Epidermal melanocyte (primary cell): ENCODE data around the gene PRKCI.
A peak's percentile ranks its signal among the peaks of the same experiment; 100 is the strongest.
"Not testable (repeated sequence)": the region's sequence is repeated elsewhere in the genome, so short reads cannot be mapped to it uniquely, and the experiment has no call there.

Experiments
- DNase-seq: peaks from one replicate; pipeline ENCODE4 v3.0.0; 2011; ENCODE audit warnings: low spot score; ENCODE audit not compliant: insufficient read length

PRKCI gene

DNA sequence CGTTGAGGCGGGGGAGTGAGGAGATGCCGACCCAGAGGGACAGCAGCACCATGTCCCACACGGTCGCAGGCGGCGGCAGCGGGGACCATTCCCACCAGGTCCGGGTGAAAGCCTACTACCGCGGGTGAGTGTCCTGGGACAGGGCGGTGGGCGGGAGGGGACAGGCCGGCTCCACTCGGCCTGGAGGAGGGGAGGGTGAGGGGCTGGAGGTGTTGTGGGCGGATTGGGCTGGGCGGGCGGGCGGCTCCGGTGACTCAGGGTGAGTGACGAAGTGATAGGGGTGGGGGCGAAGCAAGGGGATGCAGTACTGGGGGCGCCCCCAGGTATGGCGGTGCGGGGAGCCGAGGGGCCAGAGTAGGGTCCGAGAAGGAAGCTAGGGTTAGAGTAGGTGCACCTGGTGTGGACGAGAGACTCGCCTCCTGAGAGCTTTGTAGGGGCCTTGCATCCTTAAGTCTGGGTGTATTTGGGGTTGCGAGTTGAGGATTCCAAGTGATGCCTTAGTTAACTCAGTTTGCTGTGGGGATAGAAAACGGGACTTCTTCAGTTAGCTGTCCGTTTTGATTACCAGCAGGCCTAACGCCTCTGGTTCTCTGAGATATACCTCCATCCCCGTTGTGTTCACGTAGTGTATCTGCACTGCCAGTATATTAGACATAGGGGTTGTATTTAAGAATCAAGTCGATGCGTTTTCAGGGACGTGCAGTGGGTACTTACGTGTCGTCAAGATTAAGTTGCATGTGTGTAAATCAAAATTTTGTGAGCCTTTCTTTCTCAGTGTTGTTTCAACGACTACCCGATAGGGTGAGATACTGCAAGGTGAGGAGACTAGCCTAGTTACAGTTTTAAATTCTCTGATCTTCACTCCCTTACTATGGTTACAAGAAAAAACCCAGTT lies 670 bp downstream of the PRKCI start:
- DNase-seq = no peak

DNA sequence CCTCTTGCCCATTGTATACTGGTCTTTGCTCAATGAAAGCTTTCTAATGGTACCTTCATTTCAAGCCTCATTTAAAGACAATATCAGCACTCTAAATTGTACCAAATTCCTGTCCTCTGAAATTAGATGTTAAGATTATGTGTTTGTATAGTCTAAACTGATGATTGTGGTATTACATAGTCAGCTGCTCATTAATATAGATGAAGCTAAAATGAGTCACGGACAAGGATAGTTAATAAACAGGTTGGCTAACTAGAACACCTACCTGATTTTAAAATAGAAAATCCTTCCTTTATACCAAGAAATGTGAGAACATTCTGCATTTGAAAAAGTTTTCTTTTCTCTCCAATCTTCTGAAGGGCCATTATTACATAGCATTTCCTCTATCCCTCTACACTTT lies 2.9 kb downstream of the PRKCI start:
- DNase-seq = no peak

DNA sequence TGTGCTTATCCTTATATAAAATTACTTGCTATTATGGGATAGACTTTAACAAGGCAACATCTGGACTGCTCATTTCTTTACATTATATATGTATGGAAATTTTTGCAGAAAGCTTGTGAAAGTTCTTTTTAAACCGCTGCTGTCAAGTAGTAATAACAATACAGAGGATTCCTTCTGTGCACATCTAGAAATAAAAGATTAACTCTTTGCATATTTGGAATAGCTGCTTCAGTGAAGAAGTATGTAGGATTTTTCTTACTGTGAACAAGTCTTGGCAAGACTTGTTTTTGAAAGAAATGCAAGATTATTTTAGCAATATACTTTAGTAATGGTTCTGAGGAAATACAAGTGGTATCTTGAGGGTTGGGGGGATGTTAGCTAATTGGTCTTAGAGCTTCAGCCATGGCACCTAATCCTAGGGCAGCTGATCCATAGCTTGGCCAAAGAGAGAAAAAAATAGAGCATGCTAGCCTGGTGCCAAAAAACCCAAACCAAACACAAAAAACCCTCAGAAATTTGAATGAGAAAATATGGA lies 4.3 kb downstream of the PRKCI start:
- DNase-seq = no peak

DNA sequence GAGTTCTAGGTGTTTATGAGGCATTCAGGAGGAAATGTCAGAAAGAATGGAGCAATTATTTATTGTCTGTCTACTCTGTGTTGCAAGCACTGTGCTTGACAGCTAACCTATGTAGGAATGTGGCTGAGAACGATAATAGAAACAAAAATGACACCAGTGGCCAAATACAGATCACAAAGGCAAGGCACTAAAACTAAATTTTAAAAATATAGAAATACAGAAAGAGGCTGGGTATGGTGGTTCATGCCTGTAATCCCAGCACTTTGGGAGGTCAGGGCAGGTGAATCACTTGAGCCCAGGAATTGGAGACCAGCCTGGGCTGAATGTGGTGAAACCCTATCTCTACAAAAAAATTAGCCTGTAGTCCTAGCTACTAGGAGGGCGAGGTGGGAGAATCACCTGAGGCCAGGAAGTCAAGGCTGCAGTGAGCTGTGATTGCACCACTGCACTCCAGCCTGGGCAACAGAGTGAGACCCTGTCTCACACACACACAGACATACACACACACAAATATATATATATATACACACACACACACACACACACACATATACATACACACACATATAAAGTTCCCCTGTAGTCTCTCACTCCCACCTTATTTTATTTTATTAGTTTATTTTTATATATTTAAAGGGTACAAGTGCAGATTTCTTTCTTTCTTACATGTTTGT lies 6.0 kb downstream of the PRKCI start:
- DNase-seq = no peak

DNA sequence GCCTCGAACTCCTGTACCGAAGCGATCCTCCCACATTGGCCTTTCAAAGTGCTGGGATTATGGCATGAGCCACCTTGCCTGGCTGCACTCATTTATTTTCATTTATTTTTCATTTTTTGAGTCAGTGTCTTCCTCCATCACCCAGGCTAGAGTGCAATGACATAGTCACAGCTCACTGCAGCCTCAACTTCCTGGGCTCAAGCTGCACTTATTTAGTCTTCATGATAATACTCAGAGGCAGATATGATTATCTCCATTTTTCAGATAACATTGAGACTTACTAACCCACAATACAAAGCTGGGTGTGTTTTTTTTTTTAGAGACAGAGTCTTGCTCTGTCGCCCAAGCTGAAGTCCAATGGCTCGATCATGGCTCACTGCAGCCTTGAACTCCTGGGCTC lies 10.0 kb downstream of the PRKCI start:
- DNase-seq = no peak

DNA sequence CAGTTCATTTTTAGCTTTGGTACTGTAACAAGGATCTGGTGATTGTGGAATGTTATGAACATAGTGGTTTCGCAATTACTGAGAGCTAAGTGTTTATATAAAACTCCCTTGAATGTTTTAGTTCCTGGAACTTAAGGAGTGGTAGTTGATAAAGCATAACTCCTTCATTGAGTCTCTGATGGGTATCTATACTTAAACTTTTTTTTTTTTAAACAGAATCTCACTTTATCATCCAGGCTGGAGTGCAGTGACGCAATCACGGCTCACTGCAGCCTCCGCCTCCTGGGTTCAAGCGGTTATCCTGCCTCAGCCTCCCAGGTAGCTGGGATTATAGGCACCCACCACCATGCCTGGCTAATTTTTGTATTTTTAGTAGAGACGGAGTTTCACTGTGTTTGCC lies 11.3 kb downstream of the PRKCI start:
- DNase-seq = peak; percentile 22

DNA sequence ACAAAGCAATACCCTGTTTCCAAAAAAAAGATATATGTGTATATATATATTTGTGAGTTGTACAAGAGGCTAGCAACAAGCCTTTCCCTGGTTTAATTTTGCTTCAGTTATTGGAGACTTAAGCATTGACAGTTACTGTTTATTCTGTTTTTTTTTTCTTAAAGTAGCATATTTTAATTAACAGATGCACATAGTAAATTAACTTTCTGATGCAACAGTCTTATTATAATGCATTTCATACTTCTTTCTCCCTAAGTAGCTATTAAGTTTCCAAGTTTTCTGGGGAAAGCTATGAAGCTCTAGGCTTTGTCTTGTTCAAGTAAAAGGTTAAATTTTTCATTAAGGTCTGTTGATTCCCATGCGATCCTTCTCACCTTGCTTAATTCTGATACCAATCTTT lies 17.9 kb downstream of the PRKCI start:
- no peak for DNase-seq

DNA sequence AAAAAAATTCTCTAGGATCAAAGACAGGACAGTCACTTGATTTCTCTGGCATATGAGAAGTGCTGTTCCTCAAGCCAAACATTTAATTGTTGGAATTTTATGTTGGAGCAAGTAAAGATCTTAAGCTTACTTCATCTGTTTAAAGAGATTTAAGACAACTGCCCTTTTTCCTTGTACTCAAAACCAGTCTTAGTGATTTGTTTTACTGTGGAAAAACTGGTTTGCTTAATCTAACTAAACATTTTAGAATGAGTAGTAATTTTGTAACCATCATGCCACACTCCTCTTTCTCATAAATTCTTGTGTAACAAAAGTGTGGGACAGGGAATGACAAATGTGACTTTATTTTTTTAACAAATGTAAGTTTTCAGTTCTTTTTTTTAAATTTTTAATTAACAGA lies 18.4 kb downstream of the PRKCI start:
- DNase-seq = no peak

DNA sequence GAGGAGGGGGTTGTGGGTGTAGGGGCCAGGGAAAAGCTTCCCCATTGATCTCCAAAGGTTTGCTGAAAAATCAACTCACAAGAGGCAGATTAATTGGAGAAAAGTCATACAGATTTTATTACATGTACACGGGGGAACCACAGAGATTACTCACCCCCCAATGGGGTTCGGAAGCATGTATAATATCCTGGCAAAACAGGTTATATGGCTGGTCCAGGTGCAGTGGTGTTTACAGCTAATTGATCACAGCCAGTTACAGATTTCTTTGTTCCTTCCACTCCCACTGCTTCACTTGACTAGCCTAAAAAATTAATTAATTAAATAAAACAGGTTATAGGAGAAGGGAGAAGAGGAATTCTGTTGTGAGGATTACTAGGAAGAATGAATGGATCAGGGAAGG lies 22.4 kb downstream of the PRKCI start:
- no peak for DNase-seq

DNA sequence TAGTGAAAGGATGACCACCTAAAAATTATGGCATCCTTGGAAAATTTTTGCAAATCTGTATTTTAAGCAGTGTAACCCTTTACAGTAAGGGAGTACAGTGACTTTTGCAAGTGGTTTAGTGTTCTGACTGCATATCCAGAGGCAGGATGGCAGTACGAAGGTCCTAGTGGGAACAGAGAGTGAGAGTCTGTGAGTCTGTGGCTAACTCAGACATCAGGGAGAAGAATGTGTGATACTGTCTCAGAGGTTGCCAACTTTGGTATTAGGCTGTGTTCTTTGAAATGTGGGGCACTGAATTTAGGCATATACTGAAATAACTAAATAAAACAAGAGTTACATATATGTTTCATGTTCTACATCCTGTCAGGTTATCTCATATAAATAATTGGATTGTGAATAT lies 25.7 kb downstream of the PRKCI start:
- DNase-seq = no peak

DNA sequence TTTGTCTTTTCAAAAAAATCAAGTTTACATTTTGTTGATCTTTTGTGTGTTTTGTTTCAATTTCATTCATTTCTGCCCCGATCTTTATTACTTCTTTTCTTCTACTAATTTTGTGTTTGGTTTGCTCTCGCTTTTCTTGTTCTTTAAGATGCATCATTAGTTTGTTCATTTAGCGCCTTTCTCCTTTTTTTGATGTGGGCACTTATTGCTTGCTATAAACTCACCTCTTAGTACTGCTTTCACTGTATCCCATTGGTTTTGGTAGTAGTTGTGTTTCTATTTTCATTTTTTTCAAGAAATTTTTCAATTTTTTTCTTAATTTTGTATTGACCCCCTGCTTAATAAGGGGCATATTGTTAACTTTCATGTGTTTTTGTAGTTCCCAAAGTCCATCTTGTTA lies 34.4 kb downstream of the PRKCI start:
- DNase-seq = no peak

DNA sequence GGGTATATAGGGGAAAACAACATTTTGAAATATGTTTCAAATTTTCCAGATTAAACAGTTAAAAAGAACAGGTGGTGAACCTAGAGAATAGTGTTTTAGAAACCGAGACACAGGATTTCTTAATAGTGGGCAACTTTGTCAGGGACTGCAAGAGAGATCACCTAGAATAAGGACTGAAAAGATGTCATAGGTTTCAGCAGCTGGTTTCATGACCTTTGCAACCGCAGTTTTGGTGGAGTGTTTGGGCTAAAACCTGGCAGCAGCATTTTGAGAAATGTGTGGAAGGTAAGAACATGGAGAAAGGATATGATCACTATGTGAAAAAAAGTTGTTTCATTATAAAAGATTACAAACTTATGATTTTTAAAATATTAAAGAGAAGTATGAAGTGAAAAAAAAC lies 34.9 kb downstream of the PRKCI start:
- DNase-seq = no peak

DNA sequence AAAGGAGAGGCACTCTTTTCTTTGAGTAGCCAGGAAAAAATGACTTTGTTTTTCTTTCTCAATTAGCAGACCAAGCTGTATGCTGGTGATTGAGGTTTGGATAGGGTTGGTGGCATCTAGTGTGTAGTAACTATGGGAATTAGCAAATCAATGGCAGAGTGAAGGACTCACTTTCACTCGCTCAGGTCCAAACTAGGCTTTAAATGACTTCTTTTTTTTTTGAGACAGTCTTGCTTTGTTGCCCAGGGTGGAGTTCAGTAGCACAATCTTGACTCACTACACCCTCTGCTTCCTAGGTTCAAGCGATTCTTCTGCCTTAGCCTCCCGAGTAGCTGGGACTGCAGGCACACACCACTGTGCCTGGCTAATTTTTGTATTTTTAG lies 35.9 kb downstream of the PRKCI start:
- no peak for DNase-seq

DNA sequence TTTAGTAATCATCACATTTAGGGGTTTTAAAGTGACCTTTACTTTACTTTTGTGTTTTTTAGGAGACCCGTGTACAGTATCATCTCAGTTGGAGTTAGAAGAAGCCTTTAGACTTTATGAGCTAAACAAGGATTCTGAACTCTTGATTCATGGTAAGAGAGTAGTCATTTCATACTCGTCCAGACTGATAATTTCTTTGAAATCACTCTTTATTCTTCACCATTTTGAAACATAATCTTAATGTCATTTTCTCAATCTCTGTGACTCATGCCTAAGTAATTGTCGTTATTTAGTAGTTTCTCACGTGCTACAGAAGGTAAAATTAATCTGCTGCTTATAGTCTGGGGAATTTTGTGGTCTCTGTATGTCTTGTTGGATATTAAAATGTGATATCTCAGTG lies 37.7 kb downstream of the PRKCI start:
- DNase-seq = no peak

DNA sequence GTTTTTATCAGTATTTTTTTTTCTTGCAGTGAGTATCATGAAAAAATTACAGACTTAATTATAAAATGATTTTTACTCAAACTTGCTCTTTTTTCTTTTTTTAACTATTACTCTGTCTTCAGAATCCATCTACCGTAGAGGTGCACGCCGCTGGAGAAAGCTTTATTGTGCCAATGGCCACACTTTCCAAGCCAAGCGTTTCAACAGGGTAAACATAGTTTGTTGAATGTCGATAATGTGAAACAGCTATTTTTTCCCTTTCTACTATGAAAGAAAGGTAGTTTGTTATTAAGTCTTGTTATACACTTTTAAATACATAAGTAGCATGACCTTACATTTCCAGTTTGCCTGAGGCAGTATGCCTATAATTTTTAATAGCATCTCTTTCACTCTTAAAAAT lies 45.6 kb downstream of the PRKCI start:
- no peak for DNase-seq

DNA sequence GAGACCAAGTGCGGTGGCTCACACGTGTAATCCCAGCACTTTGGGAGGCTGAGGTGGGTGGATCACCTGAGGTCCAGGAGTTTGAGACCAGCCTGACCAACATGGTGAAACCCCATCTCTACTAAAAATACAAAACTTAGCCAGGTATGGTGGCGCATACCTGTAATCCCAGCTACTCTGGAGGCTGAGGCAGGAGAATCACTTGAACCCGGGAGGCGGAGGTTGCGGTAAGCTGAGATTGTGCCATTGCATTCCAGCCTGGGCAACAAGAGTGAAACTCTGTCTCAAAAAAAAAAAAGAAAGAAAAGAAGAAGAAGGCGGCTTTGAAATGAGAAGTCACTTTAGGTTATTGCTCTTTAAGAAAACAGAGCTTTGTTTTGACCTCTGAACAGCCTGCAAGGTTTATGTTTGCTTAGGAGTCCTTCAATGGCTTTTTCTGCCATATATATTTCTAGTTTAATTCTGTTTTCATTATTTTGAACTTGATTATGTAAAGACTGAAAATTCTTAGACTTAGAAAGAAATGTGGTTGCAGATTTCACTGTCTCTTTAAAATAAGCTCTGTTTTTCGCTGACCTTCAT lies 47.5 kb downstream of the PRKCI start:
- not testable (repeated sequence) for DNase-seq

DNA sequence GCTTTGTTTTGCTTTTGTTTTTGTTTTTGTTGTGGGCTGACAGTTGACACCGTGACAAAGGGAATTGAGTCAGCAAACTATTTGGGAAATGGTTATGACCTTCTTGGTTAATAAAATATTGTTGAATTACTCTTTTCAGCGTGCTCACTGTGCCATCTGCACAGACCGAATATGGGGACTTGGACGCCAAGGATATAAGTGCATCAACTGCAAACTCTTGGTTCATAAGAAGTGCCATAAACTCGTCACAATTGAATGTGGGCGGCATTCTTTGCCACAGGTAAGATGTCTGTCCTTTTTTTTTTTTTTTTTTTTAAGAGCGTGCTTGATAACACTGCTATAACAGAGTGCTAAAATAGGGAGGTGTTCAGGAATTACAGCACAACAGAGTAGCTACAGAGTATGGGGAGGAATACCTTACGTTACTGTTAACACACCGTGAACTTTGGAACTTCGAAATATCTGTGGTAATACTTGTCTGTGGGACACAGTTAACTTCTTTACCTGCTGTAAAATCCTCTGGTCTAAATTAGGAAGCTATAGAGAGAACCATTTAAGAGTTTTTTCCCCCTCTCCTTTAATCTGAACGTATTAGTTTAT lies 48.2 kb downstream of the PRKCI start:
- no peak for DNase-seq

DNA sequence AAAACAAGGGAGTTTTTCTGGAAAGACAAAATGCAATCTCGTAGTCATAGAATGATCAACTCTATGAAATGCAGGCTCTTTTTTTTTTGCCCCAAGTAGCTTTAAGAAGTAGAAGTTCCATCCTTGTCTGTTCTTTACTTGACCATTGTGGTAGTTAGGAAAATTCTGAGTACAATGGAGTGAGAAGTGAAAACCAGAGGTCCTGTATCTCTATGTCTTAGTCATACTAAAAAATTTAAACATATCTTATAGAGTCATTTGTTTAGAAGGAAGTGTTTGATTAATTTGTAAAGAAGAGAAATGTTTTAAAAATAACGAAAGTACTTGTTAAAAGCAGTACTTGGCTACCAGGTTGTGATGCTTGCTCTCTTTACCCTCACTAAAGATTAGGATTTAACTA lies 52.4 kb downstream of the PRKCI start:
- no peak for DNase-seq

DNA sequence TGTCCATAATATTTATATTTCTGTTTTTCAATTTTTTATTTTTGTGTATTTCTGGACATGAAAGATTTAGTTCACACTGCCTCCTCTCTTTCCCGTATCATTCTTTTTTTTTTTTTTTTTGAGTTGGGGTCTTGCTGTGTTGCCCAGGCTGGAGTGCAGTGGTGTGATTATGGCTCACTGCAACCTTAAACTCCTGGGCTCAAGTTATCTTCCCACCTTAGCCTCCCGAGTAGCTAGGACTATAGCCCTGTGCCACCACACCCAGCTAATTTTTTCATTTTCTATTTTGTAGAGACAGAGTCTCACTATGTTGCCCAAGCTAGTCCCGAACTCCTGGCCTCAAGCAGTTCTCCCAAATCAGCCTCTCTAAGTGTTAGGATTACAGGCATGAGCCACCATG lies 53.6 kb downstream of the PRKCI start:
- DNase-seq = no peak

DNA sequence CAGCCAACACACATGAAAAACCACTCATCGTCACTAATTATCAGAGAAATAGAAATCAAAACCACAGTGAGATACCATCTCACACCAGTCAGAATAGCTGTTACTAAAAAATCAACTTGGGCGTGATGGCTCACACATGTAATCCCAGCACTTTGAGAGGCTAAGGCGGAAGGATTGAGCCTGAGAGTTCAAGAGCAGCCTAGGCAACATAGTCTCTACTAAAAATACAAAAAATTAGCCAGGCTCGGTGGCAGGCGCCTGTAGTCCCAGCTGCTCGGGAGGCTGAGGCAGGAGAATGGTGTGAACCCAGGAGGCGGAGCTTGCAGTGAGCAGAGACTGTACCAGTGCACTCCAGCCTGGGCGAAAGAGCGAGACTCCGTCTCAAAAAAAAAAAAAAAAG lies 55.1 kb downstream of the PRKCI start:
- not testable (repeated sequence) for DNase-seq

DNA sequence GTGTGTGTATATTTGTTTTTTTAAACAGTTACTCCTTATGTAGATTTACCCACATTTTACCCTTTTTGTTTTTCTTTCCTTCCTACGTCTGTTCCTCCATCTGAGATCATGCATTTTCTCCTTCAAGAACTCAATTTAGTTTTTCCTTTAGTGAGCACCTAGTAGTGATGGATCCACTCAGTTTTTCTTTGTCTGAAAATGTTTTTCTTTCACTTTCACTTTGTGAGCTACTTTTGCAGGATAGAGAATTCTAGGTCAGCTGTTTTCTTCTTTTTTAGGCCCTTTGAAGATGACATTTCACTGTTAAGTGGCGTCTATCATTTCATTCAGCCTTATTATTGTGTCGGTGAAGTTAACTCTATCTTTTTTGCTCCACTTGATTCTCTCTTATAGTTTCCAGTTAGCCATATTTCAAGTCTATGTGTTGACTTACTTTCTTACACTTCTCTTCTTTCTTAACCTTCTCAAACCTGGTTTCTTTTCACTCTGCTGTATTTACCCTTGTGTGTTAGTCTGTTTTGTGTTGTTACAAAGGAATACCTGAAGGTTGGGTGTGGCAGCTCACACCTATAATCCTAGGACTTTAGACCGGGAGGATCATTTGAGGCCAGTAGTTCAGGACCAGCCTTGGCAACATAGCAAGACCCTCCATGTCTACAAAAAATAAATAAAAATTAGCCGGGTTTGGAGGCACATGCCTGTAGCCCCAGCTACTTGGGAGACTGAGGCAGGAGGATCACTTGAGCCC lies 55.8 kb downstream of the PRKCI start:
- no peak for DNase-seq
